ENCODE results near the gene KRTAP5-2. TPM values are rescaled to one million over a fixed set of nuclear protein-coding genes. Genes with fewer than 3 reads are reported as not detected.
A peak's percentile ranks its signal among the peaks of the same experiment; 100 is the strongest.

The KRTAP5-2 gene
- total RNA-seq, 1 donor from 2014 or later: not detected

DNA sequence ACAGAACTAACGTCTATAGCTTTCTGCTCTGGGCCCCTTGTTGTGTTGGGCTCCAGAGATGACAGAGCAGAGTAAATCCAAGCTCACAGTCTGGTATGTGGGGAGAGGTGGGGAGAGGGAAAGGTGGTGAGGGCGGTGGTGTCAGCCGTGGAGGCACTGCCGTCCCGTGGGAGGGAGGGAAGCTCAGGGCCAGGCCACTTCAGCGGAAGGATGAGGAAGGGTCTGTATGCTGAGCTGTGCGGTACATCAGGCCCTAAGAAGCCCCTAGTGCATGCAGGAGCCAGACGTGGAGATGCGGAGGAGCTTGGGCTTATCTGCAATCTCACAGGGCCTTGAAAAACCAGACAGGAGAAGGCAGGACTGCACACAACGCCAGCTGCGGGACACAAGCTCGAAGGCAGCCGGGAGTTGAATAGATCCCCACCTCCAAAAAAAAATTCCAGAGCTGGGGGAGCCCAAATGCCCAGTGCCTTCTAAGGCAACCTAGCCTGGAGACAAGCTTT is 33.0 kb upstream of the KRTAP5-2 start:
- Histone ChIP-seq H3K27ac (replicated peaks) (no peak overlapping the region), H3K27me3 (ENCODE audit: low read depth) (peaks cover 70% of the 10 kb centered on the region), H3K9me3 (replicated peaks) (no peaks in the 10 kb centered on the region), H3K4me1 (peaks cover 17% of the 10 kb centered on the region), H3K36me3 (no peaks in the 10 kb centered on the region), H3K4me3 (no peak overlapping the region)
- intact Hi-C loops (cut with micrococcal nuclease): no loop called here
- no peak for DNase-seq
- TF ChIP-seq, protein P1, sequence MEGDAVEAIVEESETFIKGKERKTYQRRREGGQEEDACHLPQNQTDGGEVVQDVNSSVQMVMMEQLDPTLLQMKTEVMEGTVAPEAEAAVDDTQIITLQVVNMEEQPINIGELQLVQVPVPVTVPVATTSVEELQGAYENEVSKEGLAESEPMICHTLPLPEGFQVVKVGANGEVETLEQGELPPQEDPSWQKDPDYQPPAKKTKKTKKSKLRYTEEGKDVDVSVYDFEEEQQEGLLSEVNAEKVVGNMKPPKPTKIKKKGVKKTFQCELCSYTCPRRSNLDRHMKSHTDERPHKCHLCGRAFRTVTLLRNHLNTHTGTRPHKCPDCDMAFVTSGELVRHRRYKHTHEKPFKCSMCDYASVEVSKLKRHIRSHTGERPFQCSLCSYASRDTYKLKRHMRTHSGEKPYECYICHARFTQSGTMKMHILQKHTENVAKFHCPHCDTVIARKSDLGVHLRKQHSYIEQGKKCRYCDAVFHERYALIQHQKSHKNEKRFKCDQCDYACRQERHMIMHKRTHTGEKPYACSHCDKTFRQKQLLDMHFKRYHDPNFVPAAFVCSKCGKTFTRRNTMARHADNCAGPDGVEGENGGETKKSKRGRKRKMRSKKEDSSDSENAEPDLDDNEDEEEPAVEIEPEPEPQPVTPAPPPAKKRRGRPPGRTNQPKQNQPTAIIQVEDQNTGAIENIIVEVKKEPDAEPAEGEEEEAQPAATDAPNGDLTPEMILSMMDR (IDR thresholded peaks at IDR 0.05; ENCODE audit: borderline replicate concordance): no peak

DNA sequence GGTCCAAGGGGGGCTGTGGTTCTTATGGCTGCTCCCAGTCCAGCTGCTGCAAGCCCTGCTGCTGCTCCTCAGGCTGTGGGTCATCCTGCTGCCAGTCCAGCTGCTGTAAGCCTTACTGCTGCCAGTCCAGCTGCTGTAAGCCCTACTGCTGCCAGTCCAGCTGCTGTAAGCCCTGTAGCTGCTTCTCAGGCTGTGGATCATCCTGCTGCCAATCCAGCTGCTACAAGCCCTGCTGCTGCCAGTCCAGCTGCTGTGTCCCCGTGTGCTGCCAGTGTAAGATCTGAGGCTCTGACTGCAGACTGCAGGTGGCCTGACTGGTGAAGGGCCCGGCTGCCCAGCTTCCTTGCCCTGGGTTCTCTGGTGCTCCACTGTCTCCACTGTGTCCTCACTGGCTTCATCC is 32.2 kb upstream of the KRTAP5-2 start:
- H3K9me3 ChIP-seq (replicated peaks): no peaks in the 10 kb centered on the region
- no peak overlapping the region for H3K27ac ChIP-seq (replicated peaks)
- H3K4me3 ChIP-seq: no peak overlapping the region
- H3K36me3 ChIP-seq: no peaks in the 10 kb centered on the region
- TF ChIP-seq, protein P1 (IDR thresholded peaks at IDR 0.05; ENCODE audit: borderline replicate concordance): no peak
- H3K27me3 ChIP-seq (ENCODE audit: low read depth): peaks cover 73% of the 10 kb centered on the region
- no peak for DNase-seq
- intact Hi-C loops (cut with micrococcal nuclease): no loop called here
- peaks cover 17% of the 10 kb centered on the region for H3K4me1 ChIP-seq

DNA sequence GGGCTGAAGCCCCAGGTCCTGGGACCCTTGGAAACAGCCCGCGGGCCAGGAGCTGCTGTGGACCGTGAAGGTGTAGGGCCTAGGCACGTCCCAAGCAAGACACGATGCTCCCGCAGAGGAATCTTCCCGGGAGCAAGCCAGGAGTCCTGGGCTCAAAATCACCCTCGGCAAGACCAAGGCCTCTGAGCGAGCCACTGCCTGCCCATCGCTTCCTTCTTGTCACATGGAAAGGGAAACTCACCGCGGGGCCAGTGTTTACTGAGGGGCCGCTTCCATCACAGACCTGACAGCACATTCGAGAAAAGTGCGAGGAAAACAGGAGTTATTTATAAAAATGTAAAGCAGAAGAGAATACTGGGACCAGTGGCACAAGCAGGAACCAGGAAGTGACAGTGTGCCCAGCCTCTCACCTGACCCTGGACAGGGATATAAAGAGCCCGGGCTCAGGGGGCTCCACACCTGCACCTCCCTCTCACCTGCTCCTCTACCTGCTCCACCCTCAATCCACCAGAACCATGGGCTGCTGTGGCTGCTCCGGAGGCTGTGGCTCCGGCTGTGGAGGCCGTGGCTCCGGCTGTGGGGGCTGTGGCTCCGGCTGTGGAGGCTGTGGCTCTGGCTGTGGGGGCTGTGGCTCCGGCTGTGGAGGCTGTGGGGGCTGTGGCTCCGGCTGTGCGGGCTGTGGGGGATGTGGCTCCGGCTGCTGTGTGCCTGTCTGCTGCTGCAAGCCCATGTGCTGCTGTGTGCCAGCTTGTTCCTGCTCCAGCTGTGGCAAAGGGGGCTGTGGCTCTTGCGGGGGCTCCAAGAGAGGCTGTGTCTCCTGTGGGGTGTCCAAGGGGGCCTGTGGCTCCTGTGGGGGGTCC is 31.5 kb upstream of the KRTAP5-2 start, which contains the start of gene KRTAP5-5:
Gene KRTAP5-5 (plus strand): TSS at position 450 of the 860 bp plus-strand sequence. CDS start 66 bp downstream, at position 516.
- peaks cover 17% of the 10 kb centered on the region for H3K4me1 ChIP-seq
- peaks cover 72% of the 10 kb centered on the region for H3K27me3 ChIP-seq (ENCODE audit: low read depth)
- H3K9me3 ChIP-seq (replicated peaks): no peaks in the 10 kb centered on the region
- TF ChIP-seq, protein P1 (IDR thresholded peaks at IDR 0.05; ENCODE audit: borderline replicate concordance): no peak
- no peak for DNase-seq
- H3K27ac ChIP-seq (replicated peaks): no peak within 1 kb of the TSS
- no peak within 1 kb of the TSS for H3K4me3 ChIP-seq
- no peaks in the 10 kb centered on the region for H3K36me3 ChIP-seq
- intact Hi-C loops (cut with micrococcal nuclease): no loop called here

DNA sequence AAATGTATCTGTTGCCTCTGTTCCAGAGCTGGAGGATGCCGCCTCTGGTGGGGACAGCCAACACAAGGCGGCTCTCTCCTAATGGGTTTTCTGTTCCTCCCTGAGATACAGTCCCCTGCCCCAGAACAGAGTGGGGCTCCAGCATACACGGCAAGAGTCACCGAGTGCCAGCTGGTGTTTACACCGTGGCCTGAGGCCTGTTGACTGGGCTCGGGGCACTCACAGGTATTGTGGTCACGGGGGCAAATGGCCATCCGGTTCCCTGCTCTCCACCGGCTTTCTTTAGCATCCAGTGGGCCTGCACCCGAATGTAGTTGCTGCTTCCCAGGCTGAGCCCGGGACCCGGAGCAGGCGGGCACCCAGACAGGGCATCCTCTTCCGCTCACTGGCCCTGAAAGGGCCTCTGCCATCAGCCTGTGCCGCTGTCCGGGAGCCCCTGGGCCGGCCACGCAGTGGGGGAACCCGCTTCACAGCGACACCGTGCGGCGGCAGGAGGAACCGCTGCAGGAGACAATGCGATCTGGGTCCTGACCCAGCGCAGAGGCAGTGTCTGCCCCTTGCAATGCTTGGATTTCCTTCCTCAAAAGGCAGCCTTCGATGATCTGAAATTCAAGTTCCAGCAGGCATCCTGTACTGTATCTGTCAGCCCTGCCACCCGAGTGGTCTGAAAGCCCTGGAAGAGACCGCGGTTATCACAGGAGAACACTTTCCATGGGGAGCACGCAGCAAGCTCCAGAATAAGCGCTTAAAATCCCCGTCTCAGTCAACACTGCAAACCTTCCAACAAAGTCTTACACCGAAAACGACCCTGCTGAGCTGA is 30.6 kb upstream of the KRTAP5-2 start:
- Histone ChIP-seq H3K27me3 (ENCODE audit: low read depth) (peaks cover 64% of the 10 kb centered on the region), H3K27ac (replicated peaks) (no peak overlapping the region), H3K4me1 (peaks cover 17% of the 10 kb centered on the region), H3K9me3 (replicated peaks) (no peaks in the 10 kb centered on the region), H3K36me3 (no peaks in the 10 kb centered on the region), H3K4me3 (no peak overlapping the region)
- DNase-seq: no peak
- intact Hi-C loops (cut with micrococcal nuclease): no loop called here
- TF ChIP-seq, protein P1 (IDR thresholded peaks at IDR 0.05; ENCODE audit: borderline replicate concordance): peak; percentile 94

DNA sequence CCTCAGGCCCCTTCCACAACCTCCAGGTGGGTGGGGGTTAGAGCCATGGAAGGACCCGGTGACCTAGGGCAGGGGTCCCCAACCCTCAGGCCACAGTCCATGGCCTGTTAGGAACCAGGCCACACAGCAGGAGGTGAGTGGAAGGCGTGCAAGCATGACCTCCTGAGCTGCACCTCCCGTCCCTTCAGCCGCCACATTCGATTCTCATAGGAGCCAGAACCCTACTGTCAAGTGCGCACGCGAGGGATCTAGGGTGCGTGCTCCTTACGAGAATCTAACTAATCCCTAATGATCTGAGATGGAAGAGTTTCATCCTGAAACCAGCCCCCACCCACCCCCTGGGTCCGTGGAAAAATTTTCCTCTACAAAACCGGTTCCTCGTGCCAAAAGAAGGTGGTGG is 27.4 kb upstream of the KRTAP5-2 start:
- DNase-seq: no peak
- Histone ChIP-seq H3K27me3 (ENCODE audit: low read depth) (peaks cover 44% of the 10 kb centered on the region), H3K9me3 (replicated peaks) (no peaks in the 10 kb centered on the region), H3K4me3 (no peak overlapping the region), H3K36me3 (no peaks in the 10 kb centered on the region), H3K4me1 (peaks cover 10% of the 10 kb centered on the region), H3K27ac (replicated peaks) (no peak overlapping the region)
- intact Hi-C loops (cut with micrococcal nuclease): no loop called here
- TF ChIP-seq, protein P1 (IDR thresholded peaks at IDR 0.05; ENCODE audit: borderline replicate concordance): no peak
